Tibial nerve (tissue), 4 donors: ENCODE data around the gene GNAQ.

Experiments
- EP300 ChIP-seq, 2 donors: sonication (generic); formaldehyde crosslinking; IDR thresholded peaks; one replicate each; pipeline ENCODE4 v1.6.1; 2017; ENCODE audit warnings: antibody characterized with exemption in 2 of 2, mild to moderate bottlenecking in 1 of 2
- POLR2A ChIP-seq, 2 donors: fragments of 450-650 bp; IDR thresholded peaks; one replicate each; pipeline ENCODE4 v1.6.1; 2017; ENCODE audit warnings: antibody characterized with exemption in 2 of 2, mild to moderate bottlenecking in 2 of 2, moderate library complexity in 2 of 2
- TF ChIP-seq, protein P1 (sequence below), 5 experiments: fragments of 200-600 bp in 3 of 5; fragments of 450-650 bp in 2 of 5; sonication (generic) in 3 of 5; IDR thresholded peaks; one replicate each; pipeline ENCODE4 v1.5.1; 2016 to 2019; ENCODE audit warnings: antibody characterized with exemption in 5 of 5, mild to moderate bottlenecking in 3 of 5, moderate library complexity in 2 of 5

DNA sequence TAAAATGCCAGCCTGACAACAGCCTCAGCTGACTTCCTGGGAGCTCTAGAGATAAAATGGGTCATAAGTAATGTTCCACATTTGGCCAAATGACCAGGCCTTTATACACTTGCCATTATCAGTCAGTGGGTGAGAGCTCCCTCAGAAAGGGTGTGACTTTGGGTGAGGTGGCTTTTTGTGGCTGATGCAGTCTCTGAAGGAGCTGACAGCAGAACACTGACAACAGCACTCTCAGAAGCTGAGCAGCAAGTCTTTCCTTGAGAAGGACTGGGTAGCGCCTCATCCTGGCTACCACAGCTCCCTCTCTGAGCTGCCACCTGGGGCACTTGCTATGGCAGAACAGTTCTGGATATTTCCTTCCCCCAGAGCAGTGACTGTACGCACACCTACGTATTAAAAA lies 22.0 kb upstream of the GNAQ start:
- TF ChIP-seq, protein P1, sequence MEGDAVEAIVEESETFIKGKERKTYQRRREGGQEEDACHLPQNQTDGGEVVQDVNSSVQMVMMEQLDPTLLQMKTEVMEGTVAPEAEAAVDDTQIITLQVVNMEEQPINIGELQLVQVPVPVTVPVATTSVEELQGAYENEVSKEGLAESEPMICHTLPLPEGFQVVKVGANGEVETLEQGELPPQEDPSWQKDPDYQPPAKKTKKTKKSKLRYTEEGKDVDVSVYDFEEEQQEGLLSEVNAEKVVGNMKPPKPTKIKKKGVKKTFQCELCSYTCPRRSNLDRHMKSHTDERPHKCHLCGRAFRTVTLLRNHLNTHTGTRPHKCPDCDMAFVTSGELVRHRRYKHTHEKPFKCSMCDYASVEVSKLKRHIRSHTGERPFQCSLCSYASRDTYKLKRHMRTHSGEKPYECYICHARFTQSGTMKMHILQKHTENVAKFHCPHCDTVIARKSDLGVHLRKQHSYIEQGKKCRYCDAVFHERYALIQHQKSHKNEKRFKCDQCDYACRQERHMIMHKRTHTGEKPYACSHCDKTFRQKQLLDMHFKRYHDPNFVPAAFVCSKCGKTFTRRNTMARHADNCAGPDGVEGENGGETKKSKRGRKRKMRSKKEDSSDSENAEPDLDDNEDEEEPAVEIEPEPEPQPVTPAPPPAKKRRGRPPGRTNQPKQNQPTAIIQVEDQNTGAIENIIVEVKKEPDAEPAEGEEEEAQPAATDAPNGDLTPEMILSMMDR (IDR thresholded peaks at IDR 0.05): no peak
- TF ChIP-seq POLR2A (IDR thresholded peaks at IDR 0.05): no peak
- TF ChIP-seq EP300 (IDR thresholded peaks at IDR 0.05): no peak
